Esophagus squamous epithelium (tissue), 5 donors: Measurements from ENCODE around the gene COMT. TPM values are rescaled to one million over a fixed set of nuclear protein-coding genes. Genes with fewer than 3 reads are reported as not detected.

Source experiments
- DNase-seq: peaks from one replicate; lab custom pipeline; 2025; lab: John Stamatoyannopoulos, UW
- H3K27ac ChIP-seq, 4 donors: fragments of 200-600 bp; sonication (generic); one replicate each; pipeline ENCODE4 v1.5.1; 2016 to 2019; ENCODE audit warnings: mild to moderate bottlenecking in 1 of 4
- H3K27me3 ChIP-seq, 4 donors: fragments of 200-600 bp; sonication (generic); 1 replicate in 3 of 4; 2 replicates in 1 of 4; pipeline versions ENCODE4 v1.5.1 to v1.6.0; 2017 to 2021; ENCODE audit warnings: antibody characterized with exemption in 1 of 4
- H3K36me3 ChIP-seq, 3 donors: fragments of 200-600 bp; sonication (generic); one replicate each; pipeline ENCODE4 v1.5.1; 2016 to 2019
- H3K4me1 ChIP-seq, 3 donors: fragments of 200-600 bp; sonication (generic); one replicate each; pipeline ENCODE4 v1.5.1; 2017 to 2019
- H3K4me3 ChIP-seq, 4 donors: fragments of 200-600 bp; sonication (generic); 1 replicate in 3 of 4; 2 replicates in 1 of 4; pipeline ENCODE4 v1.5.1; 2016 to 2019; ENCODE audit warnings: mild to moderate bottlenecking in 2 of 4, moderate library complexity in 1 of 4
- H3K9me3 ChIP-seq, 3 donors: fragments of 200-600 bp; sonication (generic); one replicate each; pipeline ENCODE4 v1.5.1; 2016 to 2019
- CTCF ChIP-seq, 6 experiments: fragments of 450-650 bp in 4 of 6; fragments of 200-600 bp in 2 of 6; sonication (generic) in 2 of 6; IDR thresholded peaks; one replicate each; pipeline ENCODE4 v1.5.1; 2016 to 2019; ENCODE audit warnings: antibody characterized with exemption in 6 of 6, mild to moderate bottlenecking in 4 of 6, moderate library complexity in 4 of 6
- POLR2A ChIP-seq, 4 donors: fragments of 450-650 bp; IDR thresholded peaks; one replicate each; pipeline ENCODE4 v1.6.1; 2017; ENCODE audit warnings: antibody characterized with exemption in 4 of 4, mild to moderate bottlenecking in 4 of 4, moderate library complexity in 3 of 4
- WGBS, 2 donors: methylation state at CpG; one replicate each; pipeline ENCODE4 v1.1.5; 2018; 5-methylcytosine and 5-hydroxymethylcytosine counted together
- intact Hi-C: fragments of 100-400 bp; cut with DNase I; formaldehyde crosslinking; loops from one replicate; pipeline ENCODE4 v1.15.0; 2022
- total RNA-seq, 4 donors: library from RNA; depleted of rRNA; stranded (reverse); fragments of >200 nt; gene quantifications; one replicate each; pipeline ENCODE4 v1.1.0, GENCODE V29; 2016
- donor health status: DM: yes; HTN: yes; CAD: no.

COMT gene
- total RNA-seq, 4 donors from 2014 or later = 210 to 422 (median 234) TPM

GRCh38 chr22:19992921-19993355 is 51.4 kb downstream of the COMT start:
- intact Hi-C loops = no loop called here
- H3K4me1 ChIP-seq = peaks cover 0 to 36% (median 12%) of the 10 kb centered on the region in 3 donors
- peak overlapping the region in 1 of 4 donors; percentile 3 for H3K27ac ChIP-seq
- no peaks in the 10 kb centered on the region for H3K36me3 ChIP-seq
- DNase-seq = no peak
- no peak for TF ChIP-seq CTCF (IDR thresholded peaks at IDR 0.05)
- no peak for TF ChIP-seq POLR2A (IDR thresholded peaks at IDR 0.05)
- no peak overlapping the region for H3K4me3 ChIP-seq
- WGBS, 2 donors = 67 to 75% methylated on average over 3 to 5 of the region's 6 CpGs
- no peaks in the 10 kb centered on the region for H3K9me3 ChIP-seq
- no peaks in the 10 kb centered on the region for H3K27me3 ChIP-seq

GRCh38 chr22:19993926-19994325 is 52.4 kb downstream of the COMT start:
- intact Hi-C loops = no loop called here
- no peak overlapping the region for H3K4me3 ChIP-seq

GRCh38 chr22:19994851-19995610 is 53.5 kb downstream of the COMT start:
- TF ChIP-seq POLR2A (IDR thresholded peaks at IDR 0.05) (no peak), CTCF (IDR thresholded peaks at IDR 0.05) (no peak)
- Histone ChIP-seq H3K4me3 (no peak overlapping the region), H3K9me3 (no peaks in the 10 kb centered on the region), H3K36me3 (no peaks in the 10 kb centered on the region), H3K4me1 (peaks cover 0 to 45% (median 16%) of the 10 kb centered on the region in 3 donors), H3K27me3 (no peaks in the 10 kb centered on the region), H3K27ac (peak overlapping the region in 2 of 4 donors; percentile 57 to 80)
- WGBS, 2 donors = 70 to 75% methylated on average over 12 of the region's 12 CpGs
- no peak for DNase-seq
- intact Hi-C loops = no loop called here

More at GRCh38 chr22:19993926-19994325, 52.4 kb downstream of the COMT start:
- TF ChIP-seq POLR2A (IDR thresholded peaks at IDR 0.05) (no peak), CTCF (IDR thresholded peaks at IDR 0.05) (no peak)
- no peaks in the 10 kb centered on the region for H3K9me3 ChIP-seq
- no peaks in the 10 kb centered on the region for H3K36me3 ChIP-seq
- no peak overlapping the region for H3K27ac ChIP-seq
- peaks cover 0 to 41% (median 14%) of the 10 kb centered on the region in 3 donors for H3K4me1 ChIP-seq
- H3K27me3 ChIP-seq = no peaks in the 10 kb centered on the region
- no peak for DNase-seq
- 81 to 89% methylated on average over 7 of the region's 7 CpGs for WGBS, 2 donors

- DNase-seq = no peak
- Histone ChIP-seq H3K27ac (peak overlapping the region in 2 of 4 donors; percentile 49 to 80), H3K4me3 (no peak overlapping the region), H3K27me3 (no peaks in the 10 kb centered on the region), H3K9me3 (no peaks in the 10 kb centered on the region), H3K4me1 (peaks cover 0 to 45% (median 16%) of the 10 kb centered on the region in 3 donors), H3K36me3 (no peaks in the 10 kb centered on the region)
- 48 to 64% methylated on average over 13 to 16 of the region's 18 CpGs for WGBS, 2 donors
- TF ChIP-seq CTCF (IDR thresholded peaks at IDR 0.05) (no peak), POLR2A (IDR thresholded peaks at IDR 0.05) (no peak)
- intact Hi-C loops = no loop called here
Observed at GRCh38 chr22:19995611-19996339, 54.2 kb downstream of the COMT start.
